GM12878 (cell line): ENCODE results near the gene LIMD2. TPM values are rescaled to one million over a fixed set of nuclear protein-coding genes. Genes with fewer than 3 reads are reported as not detected.

ENCODE experiments used
- ATF3 ChIP-seq: IDR thresholded peaks from 2 replicates; pipeline ENCODE4 v1.6.1; 2011; ENCODE audit warnings: low read depth, mild to moderate bottlenecking, low read length, moderate library complexity, borderline replicate concordance; ENCODE audit errors: extremely low read depth
- E2F8 ChIP-seq: fragments of 450-650 bp; IDR thresholded peaks from 2 replicates; pipeline ENCODE4 v1.6.1; 2018; ENCODE audit warnings: mild to moderate bottlenecking, low read depth, moderate library complexity; ENCODE audit not compliant: partially characterized antibody
- E4F1 ChIP-seq: fragments of 450-650 bp; IDR thresholded peaks from 2 replicates; pipeline ENCODE4 v1.6.1; 2018; ENCODE audit warnings: borderline replicate concordance, mild to moderate bottlenecking; ENCODE audit not compliant: partially characterized antibody
- EGR1 ChIP-seq, 2 experiments: IDR thresholded peaks; 1 replicate in 1 of 2; 2 replicates in 1 of 2; pipeline ENCODE4 v1.6.1; 2011 to 2012; ENCODE audit warnings: low read depth in 2 of 2, low read length in 2 of 2, borderline replicate concordance in 1 of 2, mild to moderate bottlenecking in 1 of 2, moderate library complexity in 1 of 2
- ETV6 ChIP-seq, 2 experiments: fragments of 450-650 bp in 1 of 2; IDR thresholded peaks in 1 of 2; conservative IDR thresholded peaks in 1 of 2; 2 replicates each; pipeline ENCODE4 v1.6.1; 2014; ENCODE audit warnings: antibody characterized with exemption in 1 of 2, borderline replicate concordance in 1 of 2, low read depth in 1 of 2, mild to moderate bottlenecking in 1 of 2, moderate library complexity in 1 of 2
- GABPA ChIP-seq: IDR thresholded peaks from 2 replicates; pipeline ENCODE4 v1.6.1; 2014; ENCODE audit warnings: antibody characterized with exemption, low read depth, mild to moderate bottlenecking, inconsistent platforms
- HCFC1 ChIP-seq: fragments of 150-350 bp; IDR thresholded peaks from 2 replicates; pipeline ENCODE4 v1.6.1; 2014; ENCODE audit warnings: low read length
- IKZF1 ChIP-seq: fragments of 450-650 bp; conservative IDR thresholded peaks from 2 replicates; pipeline ENCODE4 v1.6.1; 2017; ENCODE audit warnings: antibody characterized with exemption, mild to moderate bottlenecking
- NFIC ChIP-seq: IDR thresholded peaks from 2 replicates; pipeline ENCODE4 v1.6.1; 2012; ENCODE audit warnings: low read depth, mild to moderate bottlenecking, inconsistent platforms, low read length, moderate library complexity
- SREBF2 ChIP-seq: IDR thresholded peaks from 2 replicates; pipeline ENCODE4 v1.6.1; 2012; ENCODE audit warnings: mild to moderate bottlenecking, low read length
- STAT1 ChIP-seq: fragments of 450-650 bp; conservative IDR thresholded peaks from 2 replicates; pipeline ENCODE4 v1.6.1; 2014; ENCODE audit warnings: antibody characterized with exemption, mild to moderate bottlenecking
- TCF12 ChIP-seq: IDR thresholded peaks from 2 replicates; pipeline ENCODE4 v1.6.1; 2011; ENCODE audit warnings: low read depth, mild to moderate bottlenecking, low read length
- USF2 ChIP-seq: IDR thresholded peaks from 2 replicates; pipeline ENCODE4 v1.6.1; 2011; ENCODE audit warnings: low read depth, low read length, improper control_type of control experiment, borderline replicate concordance
- YBX1 ChIP-seq: fragments of 450-650 bp; IDR thresholded peaks from 2 replicates; pipeline ENCODE4 v1.6.1; 2016; ENCODE audit warnings: antibody characterized with exemption
- ZBTB33 ChIP-seq: fragments of 450-650 bp; IDR thresholded peaks from 2 replicates; pipeline ENCODE4 v1.6.1; 2017; ENCODE audit warnings: mild to moderate bottlenecking
- ZNF217 ChIP-seq: fragments of 450-650 bp; IDR thresholded peaks from 2 replicates; pipeline ENCODE4 v1.6.1; 2017; ENCODE audit warnings: antibody characterized with exemption, mild to moderate bottlenecking
- polyA plus RNA-seq, 11 experiments: library from polyadenylated mRNA; depleted of rRNA in 4 of 11; unstranded in 6 of 11; stranded (reverse) in 5 of 11; fragments of >200 nt; fragmentation: Nextera tagmentation in 4 of 11; fragmentation: Illumina TruSeq in 1 of 11; extraction: Ambion mirVana in 4 of 11; extraction: Trizol in 1 of 11; gene quantifications; 1 replicate in 1 of 11; 2 replicates in 10 of 11; pipeline versions ENCODE4 v1.2.1 to v1.2.3, GENCODE V29; 2011 to 2016; ENCODE audit warnings: inconsistent platforms in 2 of 11, missing spikeins in 2 of 11, low read depth in 1 of 11
- total RNA-seq, 4 experiments: library from RNA; depleted of rRNA in 3 of 4; stranded (reverse); fragments of >200 nt in 3 of 4; fragmentation: Illumina TruSeq in 1 of 4; extraction: Trizol in 1 of 4; gene quantifications; 2 replicates each; pipeline versions ENCODE4 v1.2.1 to v1.2.3, GENCODE V29; 2013 to 2021

The LIMD2 gene
- total and polyA plus RNA-seq, 10 of the 15 experiments (the other 5 are each of a cell fraction or from before 2014, with no cell fraction given): 1.1 to 339 (median 181) TPM

- TF ChIP-seq E4F1: no peak
- TF ChIP-seq YBX1: no peak
- TF ChIP-seq SREBF2: no peak
- no peak for TF ChIP-seq ZBTB33
- no peak for TF ChIP-seq IKZF1
- no peak for TF ChIP-seq USF2
- TF ChIP-seq ZNF217: no peak
- no peak for TF ChIP-seq E2F8
- no peak for TF ChIP-seq NFIC
- TF ChIP-seq GABPA: no peak
- TF ChIP-seq HCFC1: 0 out of 2 replicates have a peak, but pooled peaks have one; percentile 12
- TF ChIP-seq STAT1: no peak
- TF ChIP-seq ATF3: no peak
- peak in 1 of 2 experiments; percentile 72; a peak in 2 of 3 replicates for TF ChIP-seq EGR1 (IDR thresholded peaks at IDR 0.05; ENCODE audit: borderline replicate concordance in 1 of 2, low read depth in 2 of 2, low read length in 2 of 2)
- TF ChIP-seq ETV6 (conservative IDR thresholded peaks at IDR 0.05 in 1 of 2, IDR thresholded peaks at IDR 0.05 in 1 of 2; ENCODE audit: borderline replicate concordance in 1 of 2, low read depth in 1 of 2): no peak
- TF ChIP-seq TCF12: no peak
Observed at GRCh38 chr17:63701868-63702720, 2.2 kb upstream of the LIMD2 start (continued).
